ENCODE data around the gene MCU.
"Not testable (repeated sequence)": the region's sequence is repeated elsewhere in the genome, so short reads cannot be mapped to it uniquely, and the experiment has no call there.

MCU gene

GRCh38 chr10:72850861-72851260 lies 158.9 kb downstream of the MCU start:
- DNase-seq, result no peak

- DNase-seq, result no peak
Observed at GRCh38 chr10:72851509-72851908, 159.6 kb downstream of the MCU start.

GRCh38 chr10:72852508-72852907 lies 160.6 kb downstream of the MCU start:
- DNase-seq, result no peak

GRCh38 chr10:72855129-72855528 lies 163.2 kb downstream of the MCU start:
- no peak for DNase-seq

- no peak for DNase-seq
Observed at GRCh38 chr10:72855790-72856189, 163.8 kb downstream of the MCU start.

GRCh38 chr10:72858067-72858466 lies 166.1 kb downstream of the MCU start:
- no peak for DNase-seq

GRCh38 chr10:72862957-72863356 lies 171.0 kb downstream of the MCU start:
- DNase-seq, result no peak

GRCh38 chr10:72875250-72876055 lies 183.5 kb downstream of the MCU start:
- no peak for DNase-seq

- no peak for DNase-seq
Observed at GRCh38 chr10:72879245-72879644, 187.3 kb downstream of the MCU start.

- DNase-seq, result no peak
Observed at GRCh38 chr10:72881291-72881690, 189.3 kb downstream of the MCU start.

GRCh38 chr10:72883861-72884260 lies 191.9 kb downstream of the MCU start:
- no peak for DNase-seq

- no peak for DNase-seq
Observed at GRCh38 chr10:72885953-72886352, 194.0 kb downstream of the MCU start.

GRCh38 chr10:72886621-72887020 lies 194.7 kb downstream of the MCU start:
- DNase-seq, result peak; percentile 13

- DNase-seq, result no peak
Observed at GRCh38 chr10:72887043-72887442, 195.1 kb downstream of the MCU start.

- DNase-seq, result no peak
Observed at GRCh38 chr10:72888151-72888638, 196.3 kb downstream of the MCU start.

- DNase-seq, result no peak
Observed at GRCh38 chr10:72889391-72889831, 197.5 kb downstream of the MCU start.

- no peak for DNase-seq
Observed at GRCh38 chr10:72890086-72890485, 198.1 kb downstream of the MCU start.

- DNase-seq, result no peak
Observed at GRCh38 chr10:72893136-72893798, 201.3 kb downstream of the MCU start, which contains the start of gene OIT3. Gene OIT3, plus strand, starts transcription at chr10:72893739. Its CDS starts 60 bp downstream, at chr10:72893799.

- DNase-seq, result no peak
Observed at GRCh38 chr10:72895236-72895850, 203.4 kb downstream of the MCU start.

- no peak for DNase-seq
Observed at GRCh38 chr10:72898616-72899015, 206.7 kb downstream of the MCU start.

GRCh38 chr10:72899545-72899944 lies 207.6 kb downstream of the MCU start:
- no peak for DNase-seq

GRCh38 chr10:72903941-72904446 lies 212.1 kb downstream of the MCU start:
- not testable (repeated sequence) for DNase-seq

GRCh38 chr10:72904806-72905205 lies 212.9 kb downstream of the MCU start:
- no peak for DNase-seq

Data from retina (tissue), 1 donor.